ENCODE results near the gene ST6GALNAC4.
A peak's percentile ranks its signal among the peaks of the same experiment; 100 is the strongest.

ST6GALNAC4 gene

GRCh38 chr9:127942216-127943010 is 25.6 kb upstream of the ST6GALNAC4 start:
- no peaks in the 10 kb centered on the region for H3K27me3 ChIP-seq (ENCODE audit: control insufficient read depth, low read length)
- TF ChIP-seq CTCF (IDR thresholded peaks at IDR 0.05; ENCODE audit: low read depth, low read length, poor library complexity, severe bottlenecking) (peak; percentile 96), EZH2phosphoT487 (IDR thresholded peaks at IDR 0.05; ENCODE audit: borderline replicate concordance, low read length) (no peak)
- no peak overlapping the region for H3K4me3 ChIP-seq (ENCODE audit: low read length)
- H3K36me3 ChIP-seq (ENCODE audit: control insufficient read depth, low read length): peaks cover 72% of the 10 kb centered on the region
- H4K20me1 ChIP-seq (ENCODE audit: control insufficient read depth, insufficient read depth, low read depth, low read length): peaks cover 4% of the 10 kb centered on the region; the same call in 1 of the 2 replicates
- H3K27ac ChIP-seq (ENCODE audit: low read depth, low read length): no peak overlapping the region
- H3K4me1 ChIP-seq (ENCODE audit: control insufficient read depth, low read length): peaks cover 41% of the 10 kb centered on the region
- no peaks in the 10 kb centered on the region for H3K9me2 ChIP-seq (replicated peaks; ENCODE audit: control insufficient read depth, low read length)
- no peaks in the 10 kb centered on the region for H3K9me3 ChIP-seq (ENCODE audit: control insufficient read depth, insufficient read depth, low read length)
- H3K4me2 ChIP-seq (ENCODE audit: low read length): no peak overlapping the region
- H3F3A ChIP-seq (ENCODE audit: control insufficient read depth, insufficient read depth): peaks cover 22% of the 10 kb centered on the region
- H3K79me2 ChIP-seq (ENCODE audit: control insufficient read depth, low read length): peaks cover 14% of the 10 kb centered on the region

- no peaks in the 10 kb centered on the region for H3K9me2 ChIP-seq (replicated peaks; ENCODE audit: control insufficient read depth, low read length)
- no peak overlapping the region for H3K4me3 ChIP-seq (ENCODE audit: low read length)
- peaks cover 16% of the 10 kb centered on the region for H3K79me2 ChIP-seq (ENCODE audit: control insufficient read depth, low read length)
- H3K36me3 ChIP-seq (ENCODE audit: control insufficient read depth, low read length): peaks cover 70% of the 10 kb centered on the region
- TF ChIP-seq EZH2phosphoT487 (IDR thresholded peaks at IDR 0.05; ENCODE audit: borderline replicate concordance, low read length): no peak
- TF ChIP-seq CTCF (IDR thresholded peaks at IDR 0.05; ENCODE audit: low read depth, low read length, poor library complexity, severe bottlenecking): no peak
- peaks cover 37% of the 10 kb centered on the region for H3K4me1 ChIP-seq (ENCODE audit: control insufficient read depth, low read length)
- H3K27me3 ChIP-seq (ENCODE audit: control insufficient read depth, low read length): no peaks in the 10 kb centered on the region
- no peak overlapping the region for H3K27ac ChIP-seq (ENCODE audit: low read depth, low read length)
- peaks cover 22% of the 10 kb centered on the region for H3F3A ChIP-seq (ENCODE audit: control insufficient read depth, insufficient read depth)
- no peak overlapping the region for H3K4me2 ChIP-seq (ENCODE audit: low read length)
- H3K9me3 ChIP-seq (ENCODE audit: control insufficient read depth, insufficient read depth, low read length): no peaks in the 10 kb centered on the region
- H4K20me1 ChIP-seq (ENCODE audit: control insufficient read depth, insufficient read depth, low read depth, low read length): peaks cover 4% of the 10 kb centered on the region; the same call in 1 of the 2 replicates
Observed at GRCh38 chr9:127941961-127942215, 25.0 kb upstream of the ST6GALNAC4 start.

DNA sequence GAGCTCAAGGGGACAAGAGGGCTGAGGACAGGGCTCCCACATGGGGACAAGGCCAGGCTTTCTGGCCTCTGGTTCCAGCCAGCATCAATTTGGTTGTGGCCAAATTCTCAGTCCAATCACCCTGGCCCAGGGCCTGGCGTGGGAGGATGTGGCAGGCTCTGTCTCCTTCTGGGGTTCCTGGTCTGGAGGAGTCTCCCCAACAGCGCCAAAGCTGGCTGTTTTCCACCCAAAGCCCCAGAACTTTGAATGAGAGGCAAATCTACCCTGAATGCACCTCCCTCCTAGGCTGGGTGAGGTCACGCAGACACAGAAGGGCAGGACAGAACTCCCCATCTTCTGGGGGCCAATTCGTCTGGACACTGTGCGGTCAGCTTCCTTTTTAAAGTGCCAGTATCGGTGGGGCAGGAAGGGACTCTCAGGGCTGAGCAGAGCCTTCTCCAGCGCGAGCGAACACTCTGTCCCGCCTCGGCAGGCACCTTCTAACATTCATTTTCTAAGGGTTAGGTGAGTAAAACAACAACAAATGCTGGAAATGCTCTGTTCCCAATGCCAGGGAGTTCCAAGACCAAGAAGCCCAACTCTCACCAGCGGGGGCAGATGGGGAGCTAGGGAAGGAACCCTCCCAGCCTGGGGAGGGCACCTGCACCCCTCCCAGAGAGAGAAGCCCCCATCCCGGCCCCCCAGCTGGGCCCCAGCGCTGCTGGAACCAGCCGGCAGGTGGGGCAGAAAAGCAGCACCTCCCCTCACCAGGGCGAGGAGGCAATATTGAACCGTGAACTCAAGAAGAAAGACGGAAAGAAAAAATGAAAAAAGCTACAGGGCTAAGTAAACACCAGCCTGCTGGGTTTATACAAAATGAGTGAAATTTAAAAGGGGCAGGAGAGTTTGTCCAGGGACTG is 24.5 kb upstream of the ST6GALNAC4 start:
- Histone ChIP-seq H3K9me2 (replicated peaks; ENCODE audit: control insufficient read depth, low read length) (no peaks in the 10 kb centered on the region), H3K4me3 (ENCODE audit: low read length) (no peak overlapping the region), H3K27ac (ENCODE audit: low read depth, low read length) (no peak overlapping the region), H3K4me1 (ENCODE audit: control insufficient read depth, low read length) (peaks cover 36% of the 10 kb centered on the region), H4K20me1 (ENCODE audit: control insufficient read depth, insufficient read depth, low read depth, low read length) (peaks cover 4% of the 10 kb centered on the region; the same call in 1 of the 2 replicates), H3K79me2 (ENCODE audit: control insufficient read depth, low read length) (peaks cover 17% of the 10 kb centered on the region), H3K27me3 (ENCODE audit: control insufficient read depth, low read length) (no peaks in the 10 kb centered on the region), H3K36me3 (ENCODE audit: control insufficient read depth, low read length) (peaks cover 65% of the 10 kb centered on the region), H3K4me2 (ENCODE audit: low read length) (no peak overlapping the region), H3K9me3 (ENCODE audit: control insufficient read depth, insufficient read depth, low read length) (no peaks in the 10 kb centered on the region), H3F3A (ENCODE audit: control insufficient read depth, insufficient read depth) (peaks cover 22% of the 10 kb centered on the region)
- no peak for TF ChIP-seq EZH2phosphoT487 (IDR thresholded peaks at IDR 0.05; ENCODE audit: borderline replicate concordance, low read length)
- TF ChIP-seq CTCF (IDR thresholded peaks at IDR 0.05; ENCODE audit: low read depth, low read length, poor library complexity, severe bottlenecking): no peak

Measured in DOHH2 (cell line).